IPS DF 6.9 (cell line): ENCODE results near the gene NPNT.
A peak's percentile ranks its signal among the peaks of the same experiment; 100 is the strongest.

Source experiments
- DNase-seq: peaks from one replicate; pipeline ENCODE4 v3.0.0-alpha.2; 2013; ENCODE audit warnings: low read depth, low spot score
- H3K27ac ChIP-seq: one replicate; pipeline ENCODE4 v1.5.1; 2013; ENCODE audit warnings: low read length, control low read depth
- H3K27me3 ChIP-seq: 2 replicates; pipeline ENCODE4 v1.6.1; 2013; ENCODE audit warnings: mild to moderate bottlenecking, low read length; ENCODE audit not compliant: control insufficient read depth, insufficient read depth
- H3K36me3 ChIP-seq: 2 replicates; pipeline ENCODE4 v1.6.1; 2013; ENCODE audit warnings: low read length; ENCODE audit not compliant: control insufficient read depth, insufficient read depth
- H3K4me1 ChIP-seq: 2 replicates; pipeline ENCODE4 v1.6.1; 2013; ENCODE audit warnings: low read length; ENCODE audit not compliant: control insufficient read depth, insufficient read depth
- H3K4me3 ChIP-seq: 2 replicates; pipeline ENCODE4 v1.5.1; 2013; ENCODE audit warnings: mild to moderate bottlenecking, low read length
- H3K9me3 ChIP-seq: 2 replicates; pipeline ENCODE4 v1.6.1; 2013; ENCODE audit warnings: low read length, inconsistent platforms; ENCODE audit not compliant: control insufficient read depth, insufficient read depth
- WGBS: extraction: QIAGEN DNeasy Blood & Tissue Kit; methylation state at CpG from one replicate; pipeline ENCODE4 v1.1.7; 2013; ENCODE audit warnings: mixed read lengths, missing lambda C conversion rate; ENCODE audit not compliant: insufficient read length, insufficient coverage; 5-methylcytosine and 5-hydroxymethylcytosine counted together

NPNT gene

DNA sequence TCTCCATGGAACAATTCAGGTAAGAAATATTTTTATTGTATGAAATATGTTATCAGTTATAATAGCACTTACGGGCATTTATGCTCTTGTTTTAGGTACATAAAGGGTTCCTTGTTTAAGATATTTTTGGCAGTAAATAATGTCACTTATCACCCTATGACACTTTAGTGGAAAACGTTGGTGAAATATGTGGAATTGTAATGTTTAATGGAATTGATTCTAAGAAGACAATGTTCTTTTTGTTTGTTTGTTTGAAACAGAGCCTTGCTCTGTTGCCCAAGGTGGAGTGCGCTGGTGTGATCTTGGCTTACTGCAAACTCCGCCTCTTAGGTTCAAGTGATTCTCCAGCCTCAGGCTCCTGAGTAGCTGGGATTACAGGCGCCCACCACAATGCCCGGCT is 17.4 kb downstream of the NPNT start:
- no peaks in the 10 kb centered on the region for H3K9me3 ChIP-seq
- H3K4me1 ChIP-seq: peaks cover 4% of the 10 kb centered on the region; the same call in 1 of the 2 replicates
- DNase-seq: no peak
- H3K36me3 ChIP-seq: no peaks in the 10 kb centered on the region
- no peaks in the 10 kb centered on the region for H3K27me3 ChIP-seq
- H3K4me3 ChIP-seq: no peak overlapping the region
- 100% methylated on average over 1 of the region's 6 CpGs for WGBS
- H3K27ac ChIP-seq: no peak overlapping the region

DNA sequence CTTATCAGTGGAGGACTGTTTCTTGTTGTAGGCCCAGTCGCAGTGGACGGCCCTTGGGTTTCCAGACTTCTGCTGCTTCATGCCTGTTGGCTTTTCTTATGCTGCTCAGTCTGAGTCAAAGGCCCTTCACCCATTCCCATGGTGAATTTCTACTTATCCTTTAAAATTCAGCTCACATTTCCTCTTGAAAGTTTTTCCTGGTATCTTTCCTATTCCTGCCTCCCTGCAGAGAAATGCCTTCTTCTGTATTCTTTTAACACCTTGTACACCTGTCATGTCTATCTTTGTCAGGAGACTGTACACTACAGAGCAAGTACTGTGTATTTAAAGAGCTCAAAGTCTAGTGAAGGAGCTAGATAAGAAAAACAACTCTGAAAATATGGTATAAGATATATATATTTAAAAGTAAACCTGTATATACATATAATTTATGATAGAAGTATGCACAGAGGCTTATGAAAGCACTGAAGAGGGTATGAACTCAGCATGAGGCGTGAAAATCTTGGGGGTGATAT is 22.0 kb downstream of the NPNT start:
- Histone ChIP-seq H3K9me3 (no peaks in the 10 kb centered on the region), H3K27me3 (no peaks in the 10 kb centered on the region), H3K4me3 (no peak overlapping the region), H3K4me1 (0 out of 2 replicates have a peak, but pooled peaks cover 3% of the 10 kb centered on the region), H3K36me3 (no peaks in the 10 kb centered on the region), H3K27ac (no peak overlapping the region)
- no CpG with 5 or more reads among the region's 3 CpGs for WGBS
- no peak for DNase-seq

GRCh38 chr4:105921301-105921700 is 26.0 kb downstream of the NPNT start:
- Histone ChIP-seq H3K27me3 (no peaks in the 10 kb centered on the region), H3K36me3 (no peaks in the 10 kb centered on the region), H3K4me3 (no peak overlapping the region)

GRCh38 chr4:105923497-105924238 is 28.4 kb downstream of the NPNT start:
- no CpG with 5 or more reads among the region's 7 CpGs for WGBS
- Histone ChIP-seq H3K36me3 (no peaks in the 10 kb centered on the region), H3K27ac (no peak overlapping the region), H3K4me1 (no peaks in the 10 kb centered on the region), H3K27me3 (no peaks in the 10 kb centered on the region), H3K9me3 (no peaks in the 10 kb centered on the region), H3K4me3 (no peak overlapping the region)
- no peak for DNase-seq

More at GRCh38 chr4:105921301-105921700, 26.0 kb downstream of the NPNT start:
- no peak for DNase-seq
- no peak overlapping the region for H3K27ac ChIP-seq
- no peaks in the 10 kb centered on the region for H3K9me3 ChIP-seq
- no peaks in the 10 kb centered on the region for H3K4me1 ChIP-seq

DNA sequence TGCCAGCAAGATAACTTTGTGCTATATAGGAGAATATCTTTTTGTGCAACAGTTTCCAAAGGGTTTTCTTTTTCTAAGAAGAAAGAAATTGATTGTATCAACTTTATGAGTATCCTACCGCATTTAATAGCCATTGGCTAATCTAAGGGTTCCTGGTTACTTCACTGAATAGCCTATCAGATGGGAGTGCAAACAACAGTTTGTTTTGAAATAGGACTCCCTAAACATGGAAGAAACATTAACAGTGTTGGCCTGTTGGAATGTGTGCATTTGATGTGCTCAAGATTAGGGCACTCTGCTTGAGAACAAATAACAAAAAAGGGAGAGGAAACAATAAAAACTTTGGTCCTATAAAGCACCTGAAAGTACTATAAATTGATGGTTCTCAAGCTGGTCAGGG is 29.1 kb downstream of the NPNT start:
- no peaks in the 10 kb centered on the region for H3K27me3 ChIP-seq
- no CpG with 5 or more reads among the region's 1 CpG for WGBS
- H3K27ac ChIP-seq: no peak overlapping the region
- no peak for DNase-seq
- H3K36me3 ChIP-seq: no peaks in the 10 kb centered on the region
- H3K4me3 ChIP-seq: no peak overlapping the region
- H3K9me3 ChIP-seq: no peaks in the 10 kb centered on the region
- H3K4me1 ChIP-seq: no peaks in the 10 kb centered on the region

DNA sequence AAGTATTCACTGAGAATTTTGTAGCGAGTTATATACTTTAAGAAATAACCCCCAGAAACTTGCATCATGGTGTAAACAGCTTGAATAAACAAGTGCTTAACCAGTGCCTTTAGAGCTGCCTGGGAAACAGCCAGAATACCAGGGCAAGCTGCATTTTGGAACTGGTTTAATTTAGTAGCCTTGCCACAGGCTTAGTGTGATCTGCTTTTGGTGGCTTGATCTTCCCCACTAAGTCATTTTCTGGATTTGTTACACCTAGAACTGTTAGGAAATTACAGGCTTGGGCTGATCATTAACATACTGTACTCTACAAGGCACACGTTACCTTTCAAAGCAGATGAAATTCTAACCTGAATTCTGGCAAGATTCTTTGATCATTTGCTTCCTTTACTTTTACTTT is 35.4 kb downstream of the NPNT start:
- H3K27me3 ChIP-seq: no peaks in the 10 kb centered on the region
- H3K27ac ChIP-seq: no peak overlapping the region
- WGBS: no CpG with 5 or more reads among the region's 2 CpGs
- no peak for DNase-seq
- H3K4me3 ChIP-seq: no peak overlapping the region
- no peaks in the 10 kb centered on the region for H3K4me1 ChIP-seq
- no peaks in the 10 kb centered on the region for H3K9me3 ChIP-seq
- H3K36me3 ChIP-seq: no peaks in the 10 kb centered on the region

DNA sequence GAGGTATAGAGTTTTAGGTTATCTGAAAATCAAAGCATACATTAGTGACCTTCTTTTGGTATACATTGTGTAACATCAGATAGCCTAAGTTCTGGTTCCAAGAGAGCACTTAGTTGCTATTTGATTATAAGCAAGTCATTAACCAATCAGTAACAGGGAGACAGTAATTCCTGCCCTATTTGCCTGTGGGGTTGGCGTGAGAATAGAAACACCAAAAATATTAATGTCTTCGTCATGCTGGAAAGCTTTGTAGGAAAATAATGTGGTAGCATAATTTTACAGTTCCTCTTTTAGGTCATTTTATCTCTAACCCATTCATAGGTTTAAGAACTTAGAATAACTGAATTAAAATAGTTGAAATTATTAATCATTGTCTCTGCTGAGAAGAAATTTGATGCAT is 37.8 kb downstream of the NPNT start:
- H3K27ac ChIP-seq: no peak overlapping the region
- H3K36me3 ChIP-seq: no peaks in the 10 kb centered on the region
- H3K9me3 ChIP-seq: no peaks in the 10 kb centered on the region
- no CpG with 5 or more reads among the region's 2 CpGs for WGBS
- no peak for DNase-seq
- H3K27me3 ChIP-seq: no peaks in the 10 kb centered on the region
- H3K4me3 ChIP-seq: no peak overlapping the region
- no peaks in the 10 kb centered on the region for H3K4me1 ChIP-seq

DNA sequence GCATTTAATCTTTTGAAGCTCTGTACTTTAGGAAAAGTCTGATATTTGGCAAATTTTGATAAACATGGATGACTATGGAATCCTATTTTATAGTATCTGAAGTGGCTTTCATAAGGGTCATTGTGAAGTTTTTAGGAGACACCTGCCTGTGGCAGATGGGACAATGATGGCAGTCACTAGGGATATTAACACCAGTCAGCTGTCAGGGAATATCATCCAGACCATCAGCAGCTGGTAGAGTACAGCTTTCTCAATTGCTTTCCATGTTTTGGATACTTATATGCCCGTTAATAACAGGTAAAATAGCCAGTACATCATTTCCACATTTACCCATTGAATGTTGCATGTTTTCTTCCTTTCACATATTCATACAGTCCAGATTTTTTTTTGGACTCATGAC is 39.1 kb downstream of the NPNT start:
- Histone ChIP-seq H3K27ac (no peak overlapping the region), H3K36me3 (no peaks in the 10 kb centered on the region), H3K4me1 (no peaks in the 10 kb centered on the region), H3K4me3 (no peak overlapping the region), H3K9me3 (no peaks in the 10 kb centered on the region), H3K27me3 (no peaks in the 10 kb centered on the region)
- no CpG with 5 or more reads among the region's 1 CpG for WGBS
- no peak for DNase-seq

DNA sequence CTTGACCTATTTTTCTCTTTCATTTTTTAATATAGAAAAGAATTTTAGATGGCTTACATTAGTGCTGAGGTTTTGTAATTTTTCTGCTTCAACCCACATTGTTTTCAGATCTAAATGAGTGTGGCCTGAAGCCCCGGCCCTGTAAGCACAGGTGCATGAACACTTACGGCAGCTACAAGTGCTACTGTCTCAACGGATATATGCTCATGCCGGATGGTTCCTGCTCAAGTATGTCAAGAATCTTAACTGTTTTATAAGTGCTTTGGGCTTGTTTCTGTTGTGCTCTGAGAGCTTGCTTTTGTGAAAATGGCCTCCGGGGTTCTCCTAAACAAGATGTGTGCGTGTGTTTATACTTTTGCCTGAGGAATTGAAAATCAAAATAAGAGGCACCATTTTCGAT is 41.6 kb downstream of the NPNT start:
- no peak overlapping the region for H3K27ac ChIP-seq
- WGBS: no CpG with 5 or more reads among the region's 7 CpGs
- no peak overlapping the region for H3K4me3 ChIP-seq
- peak; percentile 11 for DNase-seq
- H3K27me3 ChIP-seq: no peaks in the 10 kb centered on the region
- no peaks in the 10 kb centered on the region for H3K36me3 ChIP-seq
- no peaks in the 10 kb centered on the region for H3K9me3 ChIP-seq
- no peaks in the 10 kb centered on the region for H3K4me1 ChIP-seq

GRCh38 chr4:105937759-105938158 is 42.5 kb downstream of the NPNT start:
- Histone ChIP-seq H3K36me3 (no peaks in the 10 kb centered on the region), H3K4me3 (no peak overlapping the region), H3K4me1 (no peaks in the 10 kb centered on the region), H3K27ac (no peak overlapping the region), H3K9me3 (no peaks in the 10 kb centered on the region), H3K27me3 (no peaks in the 10 kb centered on the region)
- no CpG with 5 or more reads among the region's 1 CpG for whole genome bisulfite sequencing
- DNase-seq: no peak

DNA sequence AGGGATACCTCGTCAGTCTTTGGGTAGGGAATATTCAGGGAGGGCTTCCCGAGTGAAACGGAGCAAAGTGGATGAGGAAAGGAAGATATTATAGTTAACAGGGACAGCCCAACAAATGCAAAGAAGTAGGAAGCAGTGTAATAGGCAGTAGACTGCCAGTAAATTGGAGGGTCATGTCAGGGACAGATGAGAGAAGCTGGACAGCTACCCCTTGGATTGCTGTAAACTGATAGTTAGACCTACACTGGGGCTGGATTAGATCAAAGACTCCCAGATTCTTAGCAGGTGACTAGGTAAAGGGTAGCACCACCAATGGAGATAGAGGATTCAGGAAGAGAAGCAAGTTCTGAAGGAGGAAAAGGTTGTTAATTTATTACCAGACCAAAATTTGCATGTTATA is 48.0 kb downstream of the NPNT start:
- no peaks in the 10 kb centered on the region for H3K4me1 ChIP-seq
- no peak for DNase-seq
- WGBS: no CpG with 5 or more reads among the region's 3 CpGs
- H3K36me3 ChIP-seq: no peaks in the 10 kb centered on the region
- no peak overlapping the region for H3K27ac ChIP-seq
- H3K27me3 ChIP-seq: no peaks in the 10 kb centered on the region
- no peaks in the 10 kb centered on the region for H3K9me3 ChIP-seq
- no peak overlapping the region for H3K4me3 ChIP-seq
